ENCODE results near the gene TYW1. TPM values are rescaled to one million over a fixed set of nuclear protein-coding genes. Genes with fewer than 3 reads are reported as not detected.
"Not testable (repeated sequence)": the region's sequence is repeated elsewhere in the genome, so short reads cannot be mapped to it uniquely, and the experiment has no call there.

TYW1 gene
- total and polyA plus RNA-seq, 2 of the 4 experiments (the other 2 are of a cell fraction): 10.7 to 23.7 TPM

- ATAC-seq (ENCODE audit: low read depth); H3K4ac ChIP-seq (ENCODE audit: low read depth, low read length); H4K5ac ChIP-seq (ENCODE audit: low read depth, low read length); H3K14ac ChIP-seq (replicated peaks; ENCODE audit: low read depth, low read length); H3K9ac ChIP-seq (ENCODE audit: low read depth, low read length); H3K79me1 ChIP-seq (ENCODE audit: low read depth in 1 of 2, low read length in 2 of 2); H2AK5ac ChIP-seq (ENCODE audit: low read depth, low read length); H3K23ac ChIP-seq (ENCODE audit: low read depth, low read length); H3K4me2 ChIP-seq (ENCODE audit: low read depth, low read length); H3K9me1 ChIP-seq (ENCODE audit: insufficient read depth, low read length); H2BK120ac ChIP-seq (ENCODE audit: low read depth, low read length); POLR2A ChIA-PET (ENCODE audit: unreplicated experiment); H3K27me3 ChIP-seq (ENCODE audit: control insufficient read depth, insufficient read depth, low read length); H4K91ac ChIP-seq (ENCODE audit: insufficient read depth, low read depth, low read length); H2BK20ac ChIP-seq (ENCODE audit: low read depth, low read length); H3K4me1 ChIP-seq (ENCODE audit: control insufficient read depth, insufficient read depth, low read length); H3K9me3 ChIP-seq (ENCODE audit: control insufficient read depth, insufficient read depth, low read length); CTCF ChIA-PET; H2BK5ac ChIP-seq (ENCODE audit: low read depth, low read length, poor library complexity, severe bottlenecking); H4K20me1 ChIP-seq (ENCODE audit: insufficient read depth, low read length); H3K36me3 ChIP-seq (ENCODE audit: control insufficient read depth, insufficient read depth, low read length); H2AK9ac ChIP-seq (replicated peaks; ENCODE audit: low read depth, low read length, poor library complexity); H3K4me3 ChIP-seq (ENCODE audit: insufficient read depth, low read depth, low read length); in situ Hi-C loops (cut with MboI; ENCODE audit: low sequenced_read_pairs); intact Hi-C loops (cut with micrococcal nuclease); H2AFZ ChIP-seq (replicated peaks; ENCODE audit: low read length, poor library complexity); H3K27ac ChIP-seq (ENCODE audit: insufficient read depth, low read length); H3K18ac ChIP-seq (ENCODE audit: low read depth, low read length); H4K8ac ChIP-seq (ENCODE audit: low read depth in 2 of 2, low read length in 2 of 2); DNase-seq; H3K56ac ChIP-seq (ENCODE audit: extremely low read depth, insufficient read depth, low read length); dilution Hi-C loops (cut with HindIII; ENCODE audit: low sequenced_read_pairs, unreplicated experiment); BruUV-seq (replicated peaks); H2BK15ac ChIP-seq (ENCODE audit: low read depth, low read length): not testable (repeated sequence)
- whole genome bisulfite sequencing, 2 experiments (ENCODE audit: extremely low coverage in 2 of 2, insufficient read length in 1 of 2): no CpG with 5 or more reads among the region's 4 CpGs
Observed at GRCh38 chr7:67106255-67106654, 109.6 kb downstream of the TYW1 start.
